G401.6 (cell line): Measurements from ENCODE around the gene TNPO2.

Source experiments
- FAIRE-seq: peaks from 2 replicates; lab custom pipeline; 2012; peaks lifted over from hg19 to GRCh38; lab: Jason Lieb, UNC

The TNPO2 gene

GRCh38 chr19:12675399-12675798, 48.3 kb downstream of the TNPO2 start:
- FAIRE-seq, result no peak

DNA sequence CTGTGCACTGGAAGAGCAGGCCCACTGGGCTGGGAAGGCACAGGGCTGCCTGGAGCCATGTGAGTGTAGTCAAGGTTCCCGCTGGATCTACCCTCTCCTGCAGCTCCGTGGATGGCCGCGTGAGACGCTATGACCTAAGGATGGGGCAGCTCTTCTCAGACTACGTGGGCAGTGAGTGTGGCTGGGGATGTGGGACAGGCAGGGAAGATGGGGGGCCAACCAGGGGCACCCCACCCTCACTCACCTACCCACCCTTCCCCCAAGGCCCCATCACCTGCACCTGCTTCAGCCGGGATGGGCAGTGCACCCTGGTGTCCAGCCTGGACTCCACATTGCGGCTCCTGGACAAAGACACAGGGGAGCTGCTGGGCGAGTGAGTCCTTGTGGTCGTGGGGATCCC, 51.0 kb downstream of the TNPO2 start:
- FAIRE-seq, result no peak

DNA sequence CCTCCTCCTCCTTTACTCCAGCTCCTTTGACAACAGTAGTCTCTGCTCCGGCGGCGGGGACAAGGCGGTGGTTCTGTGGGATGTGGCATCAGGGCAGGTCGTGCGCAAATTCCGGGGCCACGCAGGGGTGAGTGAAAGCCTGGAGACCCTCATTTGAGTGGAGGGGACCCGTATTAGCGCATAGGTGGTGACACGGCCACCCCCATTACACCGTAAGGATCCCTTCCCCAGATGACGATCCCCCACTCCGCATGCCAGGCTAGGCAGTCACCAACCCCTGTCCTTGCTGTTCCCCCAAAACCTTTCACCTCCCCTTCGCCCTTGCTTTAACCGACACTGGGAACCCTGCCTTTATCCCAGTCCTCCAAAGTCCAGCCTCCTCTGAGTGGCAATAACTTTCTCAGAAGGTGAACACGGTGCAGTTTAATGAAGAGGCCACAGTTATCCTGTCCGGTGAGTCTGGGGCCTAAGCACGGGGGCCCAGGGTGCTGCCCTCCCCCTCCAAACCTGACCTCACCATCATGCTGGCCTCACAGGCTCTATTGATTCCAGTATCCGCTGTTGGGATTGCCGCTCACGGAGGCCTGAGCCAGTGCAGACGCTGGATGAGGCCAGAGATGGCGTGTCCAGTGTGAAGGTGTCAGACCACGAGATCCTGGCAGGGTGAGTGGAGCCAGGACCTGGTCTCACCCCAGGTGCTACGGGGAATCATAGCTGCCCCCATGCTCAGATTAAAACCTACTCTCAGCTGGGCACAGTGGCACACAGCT, 53.4 kb downstream of the TNPO2 start:
- no peak for FAIRE-seq

DNA sequence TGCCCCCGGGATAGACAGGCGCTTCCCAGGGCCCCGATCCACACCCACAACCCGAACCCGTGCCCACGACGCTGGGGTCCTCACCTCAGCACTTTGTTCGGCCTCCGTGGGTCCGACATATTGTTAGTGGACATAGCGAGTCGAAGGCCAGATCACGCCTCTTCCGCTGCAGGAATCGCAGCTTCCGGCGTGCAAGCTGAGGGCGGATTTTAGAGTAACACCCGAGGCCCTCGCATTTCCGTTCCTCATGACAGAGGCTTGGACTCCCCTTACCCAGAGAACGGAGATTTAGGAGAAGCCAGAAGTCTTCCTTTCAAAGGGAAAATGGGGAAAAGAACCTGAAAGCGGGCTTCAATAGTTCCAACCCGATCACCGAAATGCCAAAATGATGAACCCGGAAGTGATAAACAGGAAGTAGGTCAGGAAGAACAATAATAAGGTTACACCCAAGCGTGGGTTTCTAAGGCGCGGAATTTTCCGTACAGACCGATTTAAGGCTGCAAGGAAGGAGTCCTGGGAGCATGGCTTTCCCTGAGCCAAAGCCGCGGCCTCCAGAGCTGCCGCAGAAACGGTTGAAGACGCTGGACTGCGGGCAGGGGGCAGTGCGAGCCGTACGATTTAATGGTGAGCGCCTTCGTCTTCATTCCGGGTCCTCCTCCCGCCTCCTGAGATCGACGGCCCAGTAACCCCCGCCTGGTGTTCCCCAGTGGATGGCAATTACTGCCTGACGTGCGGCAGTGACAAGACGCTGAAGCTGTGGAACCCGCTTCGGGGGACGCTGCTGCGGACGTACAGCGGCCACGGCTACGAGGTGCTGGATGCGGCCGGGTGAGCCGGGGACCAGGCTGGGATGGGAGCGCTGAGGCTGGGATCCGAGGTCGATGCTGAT, 54.2 kb downstream of the TNPO2 start:
- no peak for FAIRE-seq

GRCh38 chr19:12668932-12669269, 54.8 kb downstream of the TNPO2 start:
- no peak for FAIRE-seq

GRCh38 chr19:12668346-12668745, 55.4 kb downstream of the TNPO2 start:
- FAIRE-seq, result no peak

DNA sequence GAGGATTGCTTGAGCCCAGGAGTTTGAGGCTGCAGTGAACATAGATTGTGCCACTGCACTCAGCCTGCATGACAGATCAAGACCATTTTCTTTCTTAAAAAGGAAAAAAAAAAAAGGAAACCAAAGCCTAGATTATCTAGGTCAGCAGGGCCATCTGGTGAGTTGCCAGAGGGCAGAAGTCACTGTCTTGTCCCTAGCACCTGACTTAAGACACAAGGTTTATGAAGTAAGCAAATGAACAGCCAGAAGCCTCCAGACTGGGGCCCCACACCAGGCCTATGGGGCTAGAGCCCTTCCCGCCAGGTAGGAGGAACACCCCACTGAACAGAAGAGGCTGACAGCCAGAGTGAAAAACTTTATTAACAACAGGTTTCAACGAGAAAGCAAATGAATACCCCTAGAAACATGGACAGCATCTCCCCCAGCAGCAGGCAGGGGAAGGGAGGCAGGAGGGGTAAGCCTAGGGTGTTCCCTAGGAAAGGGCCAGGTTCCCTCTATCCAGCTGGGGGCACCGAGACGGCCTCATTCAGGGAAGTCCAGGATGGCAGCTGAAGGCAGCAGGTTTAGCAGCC, 55.9 kb downstream of the TNPO2 start:
- no peak for FAIRE-seq

- no peak for FAIRE-seq
These were observed 57.3 kb downstream of the TNPO2 start, which contains the start of the genes MAN2B1 and WDR83 for GRCh38 chr19:12666265-12667048. TSS of gene MAN2B1 (minus strand) at chr19:12666742. CDS start at chr19:12666701, 41 bp downstream. TSS of gene WDR83 (plus strand) at chr19:12666807. CDS start at chr19:12669791, 2,984 bp downstream.

DNA sequence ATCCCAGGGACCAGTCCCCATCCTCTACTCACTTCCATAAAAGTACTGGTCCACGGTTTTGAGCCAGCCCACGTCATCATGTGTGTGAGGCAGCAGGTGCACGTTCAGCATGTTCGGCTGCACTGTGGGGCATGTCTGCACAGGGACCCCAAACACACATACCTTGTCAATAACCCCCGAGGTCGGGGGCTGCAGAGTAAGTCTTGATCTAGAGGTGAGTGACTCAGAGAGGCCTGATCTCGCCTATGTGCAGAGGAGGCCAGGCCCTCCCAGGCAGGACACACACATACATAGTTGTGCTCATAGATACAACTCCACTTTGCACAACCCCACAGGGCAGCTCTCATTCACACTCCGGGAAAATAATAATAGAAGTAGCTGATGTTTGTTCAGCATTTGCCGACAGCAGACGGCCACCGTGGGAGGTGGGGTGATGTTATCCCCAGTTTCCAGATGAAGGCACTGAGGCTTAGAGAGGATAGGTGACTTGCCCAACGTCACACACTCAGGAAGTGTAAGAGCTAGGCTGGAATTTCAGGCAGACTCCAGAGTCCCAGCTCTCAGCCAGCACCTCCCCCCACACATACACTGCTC, 58.0 kb downstream of the TNPO2 start:
- no peak for FAIRE-seq

DNA sequence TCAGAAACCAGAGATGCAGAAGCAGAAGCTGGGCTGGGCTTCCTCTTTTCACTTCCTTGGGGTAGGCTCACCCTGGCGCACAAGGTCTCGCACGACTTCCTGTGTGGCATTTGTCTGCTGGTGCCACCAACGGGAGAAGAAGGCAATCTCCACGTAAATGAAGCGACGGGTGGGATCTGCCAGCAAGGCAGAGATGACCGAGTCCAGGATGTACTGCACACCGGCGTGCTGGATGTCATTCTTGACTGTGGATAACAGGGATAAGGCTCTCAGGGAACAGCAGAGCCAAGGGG, 58.5 kb downstream of the TNPO2 start:
- no peak for FAIRE-seq

DNA sequence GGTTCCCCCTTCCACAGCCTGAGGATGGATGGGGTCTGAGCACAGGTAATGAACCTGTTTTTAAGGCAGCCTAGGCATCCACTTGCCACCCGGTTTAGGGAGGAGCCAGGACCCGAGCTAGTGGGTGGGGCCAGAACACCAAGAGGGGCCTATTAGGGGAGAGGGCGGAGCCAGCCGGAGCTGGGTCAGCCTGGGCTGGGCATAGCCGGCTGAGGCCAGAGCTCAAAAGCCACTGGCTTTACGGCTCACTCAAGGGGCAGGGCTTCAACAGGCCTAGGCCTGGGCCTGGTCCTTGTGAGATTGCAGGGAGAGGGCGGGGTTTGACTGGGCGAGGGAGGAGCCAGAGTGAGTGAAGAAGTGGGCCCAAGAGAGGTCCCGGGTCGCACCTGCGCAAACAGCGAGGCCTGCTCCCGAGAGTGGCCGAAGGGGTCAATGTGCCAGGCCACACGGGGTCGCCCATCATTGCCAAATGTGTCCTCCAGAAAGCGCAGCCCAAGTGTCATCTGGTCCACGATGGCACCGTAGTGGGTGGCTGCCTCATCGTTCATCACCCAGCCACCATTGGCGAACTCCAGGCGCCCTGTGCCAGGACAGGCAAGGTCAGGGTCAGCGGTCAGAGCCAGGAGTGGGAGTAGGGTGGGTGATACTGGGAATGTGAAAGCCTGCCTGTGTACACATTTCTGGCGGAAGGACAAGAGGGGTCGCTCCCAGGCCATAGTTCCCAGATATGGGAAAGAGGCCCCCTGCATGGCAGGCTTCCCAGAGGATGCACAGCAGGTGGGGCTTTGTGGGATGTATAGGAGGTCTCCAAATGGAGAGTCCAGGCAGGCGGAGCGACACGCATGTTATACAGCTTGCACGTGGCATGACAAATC, 59.1 kb downstream of the TNPO2 start:
- no peak for FAIRE-seq

GRCh38 chr19:12660980-12661379, 62.8 kb downstream of the TNPO2 start:
- no peak for FAIRE-seq

DNA sequence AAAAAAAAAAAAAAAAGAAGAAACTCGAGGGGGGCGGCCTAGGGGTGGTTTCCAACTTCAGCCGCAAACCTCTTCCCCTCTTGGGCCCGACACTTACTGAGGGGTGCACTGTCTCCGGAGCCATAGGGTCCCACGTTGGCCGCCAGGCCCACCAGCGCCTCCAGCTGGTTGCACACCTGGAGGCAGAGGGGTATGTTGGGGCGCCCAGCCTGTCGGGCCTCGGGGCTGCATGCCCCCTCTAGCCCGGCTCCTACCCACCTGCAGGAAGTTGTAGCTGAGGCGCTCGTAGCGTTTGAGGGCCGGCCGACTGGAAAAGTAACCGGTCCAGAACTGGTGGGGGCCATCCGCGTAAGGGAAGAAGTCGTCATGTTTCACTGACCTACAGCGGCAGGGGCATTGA, 65.8 kb downstream of the TNPO2 start:
- FAIRE-seq, result no peak

- no peak for FAIRE-seq
These were observed 66.7 kb downstream of the TNPO2 start for GRCh38 chr19:12656899-12657571.

DNA sequence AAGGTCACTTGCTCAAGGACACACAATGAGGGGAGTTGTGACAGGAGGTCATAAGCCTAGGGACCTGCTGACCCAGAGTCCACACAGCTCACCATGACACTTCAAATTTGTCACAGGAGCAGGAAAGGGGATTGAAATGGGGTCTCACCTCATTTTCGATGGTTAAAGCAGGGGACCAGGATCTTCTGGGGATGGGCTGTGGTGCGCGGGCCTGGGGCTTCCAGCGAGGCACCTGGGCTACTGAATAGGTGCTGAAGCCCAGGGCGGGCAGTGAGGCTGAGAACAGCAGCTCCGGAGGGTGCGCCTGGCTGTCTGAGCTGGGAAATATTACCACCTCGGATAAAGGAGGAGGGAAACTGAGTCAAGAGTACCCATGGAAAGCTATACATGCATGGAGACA, 68.2 kb downstream of the TNPO2 start:
- no peak for FAIRE-seq

DNA sequence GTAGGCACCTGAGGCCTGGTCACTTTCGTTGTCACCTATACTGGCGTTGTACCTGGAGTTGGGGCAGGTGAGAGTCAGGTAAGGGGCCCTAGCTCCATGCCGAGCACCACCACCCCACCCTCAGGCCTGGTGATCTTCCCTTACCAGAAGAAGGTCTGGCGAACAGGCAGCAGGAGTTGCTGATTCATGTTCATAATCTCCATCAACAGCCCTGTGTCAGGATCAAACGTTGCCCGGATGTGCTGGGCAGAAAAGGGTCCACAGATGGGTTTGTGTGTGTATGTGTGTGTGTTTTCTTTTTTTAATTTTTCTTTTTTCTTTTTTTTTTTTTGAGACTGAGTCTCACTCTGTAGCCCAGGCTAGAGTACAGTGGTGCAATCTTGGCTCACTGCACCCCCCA, 71.5 kb downstream of the TNPO2 start:
- no peak for FAIRE-seq

- no peak for FAIRE-seq
These were observed 73.8 kb downstream of the TNPO2 start for GRCh38 chr19:12649941-12650340.
